ENCODE data around the gene ATF3.

ATF3 gene

DNA sequence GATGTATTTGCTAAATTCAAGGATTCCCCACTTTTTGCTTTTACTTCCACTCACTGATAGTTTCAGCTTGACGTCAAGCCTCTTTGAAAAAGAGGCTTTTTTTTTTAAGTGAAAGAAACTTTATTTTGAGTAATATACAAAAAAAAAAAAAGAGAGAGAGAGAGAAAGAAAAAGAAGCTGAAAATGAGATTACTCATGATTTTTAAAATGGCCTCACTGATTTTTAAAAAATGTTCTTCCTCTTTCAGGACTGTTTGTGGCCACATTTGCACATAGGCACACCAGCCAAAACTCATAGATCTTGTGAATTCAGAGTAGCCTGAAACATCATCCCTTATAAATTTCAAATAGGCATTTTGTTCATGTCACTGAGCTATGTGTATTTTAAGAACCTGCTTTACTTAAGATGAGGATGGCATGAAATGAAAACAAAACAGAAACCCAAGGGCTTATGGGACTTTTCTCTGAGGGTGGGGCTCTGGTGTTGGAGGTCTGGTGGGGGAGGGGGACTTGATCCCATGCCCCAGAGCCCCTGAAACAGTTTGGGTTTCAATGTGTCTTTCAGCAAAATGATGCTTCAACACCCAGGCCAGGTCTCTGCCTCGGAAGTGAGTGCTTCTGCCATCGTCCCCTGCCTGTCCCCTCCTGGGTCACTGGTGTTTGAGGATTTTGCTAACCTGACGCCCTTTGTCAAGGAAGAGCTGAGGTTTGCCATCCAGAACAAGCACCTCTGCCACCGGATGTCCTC lies 6.1 kb downstream of the ATF3 start (continued):
- TF ChIP-seq, protein P1, sequence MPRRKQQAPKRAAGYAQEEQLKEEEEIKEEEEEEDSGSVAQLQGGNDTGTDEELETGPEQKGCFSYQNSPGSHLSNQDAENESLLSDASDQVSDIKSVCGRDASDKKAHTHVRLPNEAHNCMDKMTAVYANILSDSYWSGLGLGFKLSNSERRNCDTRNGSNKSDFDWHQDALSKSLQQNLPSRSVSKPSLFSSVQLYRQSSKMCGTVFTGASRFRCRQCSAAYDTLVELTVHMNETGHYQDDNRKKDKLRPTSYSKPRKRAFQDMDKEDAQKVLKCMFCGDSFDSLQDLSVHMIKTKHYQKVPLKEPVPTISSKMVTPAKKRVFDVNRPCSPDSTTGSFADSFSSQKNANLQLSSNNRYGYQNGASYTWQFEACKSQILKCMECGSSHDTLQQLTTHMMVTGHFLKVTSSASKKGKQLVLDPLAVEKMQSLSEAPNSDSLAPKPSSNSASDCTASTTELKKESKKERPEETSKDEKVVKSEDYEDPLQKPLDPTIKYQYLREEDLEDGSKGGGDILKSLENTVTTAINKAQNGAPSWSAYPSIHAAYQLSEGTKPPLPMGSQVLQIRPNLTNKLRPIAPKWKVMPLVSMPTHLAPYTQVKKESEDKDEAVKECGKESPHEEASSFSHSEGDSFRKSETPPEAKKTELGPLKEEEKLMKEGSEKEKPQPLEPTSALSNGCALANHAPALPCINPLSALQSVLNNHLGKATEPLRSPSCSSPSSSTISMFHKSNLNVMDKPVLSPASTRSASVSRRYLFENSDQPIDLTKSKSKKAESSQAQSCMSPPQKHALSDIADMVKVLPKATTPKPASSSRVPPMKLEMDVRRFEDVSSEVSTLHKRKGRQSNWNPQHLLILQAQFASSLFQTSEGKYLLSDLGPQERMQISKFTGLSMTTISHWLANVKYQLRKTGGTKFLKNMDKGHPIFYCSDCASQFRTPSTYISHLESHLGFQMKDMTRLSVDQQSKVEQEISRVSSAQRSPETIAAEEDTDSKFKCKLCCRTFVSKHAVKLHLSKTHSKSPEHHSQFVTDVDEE (CRISPR knock-in tag; IDR thresholded peaks at IDR 0.05), result no peak

- TF ChIP-seq GLIS3 (CRISPR knock-in tag; IDR thresholded peaks at IDR 0.05) (no peak), RARB (CRISPR knock-in tag; IDR thresholded peaks at IDR 0.05) (no peak), POU6F1 (CRISPR knock-in tag; IDR thresholded peaks at IDR 0.05; ENCODE audit: borderline replicate concordance, low read depth) (no peak), TCF4 (CRISPR knock-in tag; IDR thresholded peaks at IDR 0.05; ENCODE audit: borderline replicate concordance) (no peak), ZFP3 (CRISPR knock-in tag; IDR thresholded peaks at IDR 0.05) (no peak)
- no peak for ATAC-seq
These were observed 6.6 kb downstream of the ATF3 start for GRCh38 chr1:212615201-212615470.

- no peak for TF ChIP-seq GLIS3 (CRISPR knock-in tag; IDR thresholded peaks at IDR 0.05)
- no peak for TF ChIP-seq OSR1 (CRISPR knock-in tag; IDR thresholded peaks at IDR 0.05)
- no peak for TF ChIP-seq ZFP3 (CRISPR knock-in tag; IDR thresholded peaks at IDR 0.05)
- TF ChIP-seq, protein P2, sequence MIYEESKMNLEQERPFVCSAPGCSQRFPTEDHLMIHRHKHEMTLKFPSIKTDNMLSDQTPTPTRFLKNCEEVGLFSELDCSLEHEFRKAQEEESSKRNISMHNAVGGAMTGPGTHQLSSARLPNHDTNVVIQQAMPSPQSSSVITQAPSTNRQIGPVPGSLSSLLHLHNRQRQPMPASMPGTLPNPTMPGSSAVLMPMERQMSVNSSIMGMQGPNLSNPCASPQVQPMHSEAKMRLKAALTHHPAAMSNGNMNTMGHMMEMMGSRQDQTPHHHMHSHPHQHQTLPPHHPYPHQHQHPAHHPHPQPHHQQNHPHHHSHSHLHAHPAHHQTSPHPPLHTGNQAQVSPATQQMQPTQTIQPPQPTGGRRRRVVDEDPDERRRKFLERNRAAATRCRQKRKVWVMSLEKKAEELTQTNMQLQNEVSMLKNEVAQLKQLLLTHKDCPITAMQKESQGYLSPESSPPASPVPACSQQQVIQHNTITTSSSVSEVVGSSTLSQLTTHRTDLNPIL (CRISPR knock-in tag; IDR thresholded peaks at IDR 0.05; ENCODE audit: low read depth), result no peak
- TF ChIP-seq RARB (CRISPR knock-in tag; IDR thresholded peaks at IDR 0.05), result no peak
- TF ChIP-seq POU6F1 (CRISPR knock-in tag; IDR thresholded peaks at IDR 0.05; ENCODE audit: borderline replicate concordance, low read depth), result no peak
- TF ChIP-seq ZNF70 (CRISPR knock-in tag; IDR thresholded peaks at IDR 0.05), result no peak
- no peak for TF ChIP-seq ARNTL (CRISPR knock-in tag; IDR thresholded peaks at IDR 0.05; ENCODE audit: borderline replicate concordance, low read depth)
- ATAC-seq, result no peak
These were observed 10.1 kb downstream of the ATF3 start for GRCh38 chr1:212618466-212619210.

DNA sequence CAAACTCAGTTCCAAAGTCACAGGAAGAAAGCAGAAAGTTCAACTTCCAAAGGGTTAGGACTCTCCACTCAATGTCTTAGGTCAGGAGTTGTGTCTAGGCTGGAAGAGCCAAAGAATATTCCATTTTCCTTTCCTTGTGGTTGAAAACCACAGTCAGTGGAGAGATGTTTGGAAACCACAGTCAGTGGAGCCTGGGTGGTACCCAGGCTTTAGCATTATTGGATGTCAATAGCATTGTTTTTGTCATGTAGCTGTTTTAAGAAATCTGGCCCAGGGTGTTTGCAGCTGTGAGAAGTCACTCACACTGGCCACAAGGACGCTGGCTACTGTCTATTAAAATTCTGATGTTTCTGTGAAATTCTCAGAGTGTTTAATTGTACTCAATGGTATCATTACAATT lies 11.7 kb downstream of the ATF3 start:
- no peak for ATAC-seq
- TF ChIP-seq SNAI2 (CRISPR knock-in tag; IDR thresholded peaks at IDR 0.05), result no peak
- no peak for TF ChIP-seq OSR1 (CRISPR knock-in tag; IDR thresholded peaks at IDR 0.05)
- no peak for TF ChIP-seq PPARA (CRISPR knock-in tag; IDR thresholded peaks at IDR 0.05; ENCODE audit: borderline replicate concordance)
- no peak for TF ChIP-seq ARNTL (CRISPR knock-in tag; IDR thresholded peaks at IDR 0.05; ENCODE audit: borderline replicate concordance, low read depth)
- TF ChIP-seq POU6F1 (CRISPR knock-in tag; IDR thresholded peaks at IDR 0.05; ENCODE audit: borderline replicate concordance, low read depth), result no peak
- TF ChIP-seq ISL1 (CRISPR knock-in tag; IDR thresholded peaks at IDR 0.05), result no peak
- TF ChIP-seq ZNF565 (CRISPR knock-in tag; conservative IDR thresholded peaks at IDR 0.05; ENCODE audit: low read depth), result no peak
- TF ChIP-seq, protein P1 (CRISPR knock-in tag; IDR thresholded peaks at IDR 0.05), result no peak
- no peak for TF ChIP-seq ZNF8 (CRISPR knock-in tag; IDR thresholded peaks at IDR 0.05)
- TF ChIP-seq, protein P2 (CRISPR knock-in tag; IDR thresholded peaks at IDR 0.05; ENCODE audit: low read depth), result no peak
- TF ChIP-seq RARB (CRISPR knock-in tag; IDR thresholded peaks at IDR 0.05), result no peak
- TF ChIP-seq ZFP30 (CRISPR knock-in tag; IDR thresholded peaks at IDR 0.05), result no peak
- TF ChIP-seq CSRNP3 (CRISPR knock-in tag; IDR thresholded peaks at IDR 0.05), result no peak
- TF ChIP-seq TCF4 (CRISPR knock-in tag; IDR thresholded peaks at IDR 0.05; ENCODE audit: borderline replicate concordance), result no peak
- TF ChIP-seq CSDC2 (CRISPR knock-in tag; IDR thresholded peaks at IDR 0.05), result no peak

Measured in SK-N-SH treated with all-trans-retinoic acid at 6 μM for 48 hours (cell line).